HAP-1 (cell line): ENCODE results near the gene SNTG2.
A peak's percentile ranks its signal among the peaks of the same experiment; 100 is the strongest.

Experiments used
- DNase-seq, 2 experiments: peaks; one replicate each; pipeline ENCODE4 v3.0.0-alpha.2; 2016 to 2020; ENCODE audit warnings: low spot score in 2 of 2
- H3K27me3 ChIP-seq: fragments of 250-450 bp; sonication (Bioruptor Pico); 2 replicates; pipeline ENCODE4 v1.5.1; 2020; ENCODE audit warnings: low read depth, mild to moderate bottlenecking, moderate library complexity
- H3K36me3 ChIP-seq: fragments of 250-450 bp; sonication (Bioruptor Pico); replicated peaks from 2 replicates; pipeline ENCODE4 v1.5.1; 2020; ENCODE audit warnings: mild to moderate bottlenecking
- H3K4me1 ChIP-seq: fragments of 250-450 bp; sonication (Bioruptor Pico); 2 replicates; pipeline ENCODE4 v1.5.1; 2020; ENCODE audit warnings: mild to moderate bottlenecking
- H3K4me3 ChIP-seq: fragments of 250-450 bp; sonication (Bioruptor Pico); 2 replicates; pipeline ENCODE4 v1.5.1; 2020; ENCODE audit warnings: mild to moderate bottlenecking, moderate library complexity
- H3K9me3 ChIP-seq: fragments of 250-450 bp; sonication (Bioruptor Pico); 2 replicates; pipeline ENCODE4 v1.5.1; 2020; ENCODE audit warnings: mild to moderate bottlenecking, moderate library complexity
- in situ Hi-C: fragments of 300-500 bp; cut with MboI; formaldehyde crosslinking; loops from 3 replicates; pipeline ENCODE4 v1.14.3; 2020; ENCODE audit warnings: low sequenced_read_pairs, inconsistent platforms, mixed read lengths

SNTG2 gene

GRCh38 chr2:974502-974901 lies 23.9 kb downstream of the SNTG2 start:
- Histone ChIP-seq H3K4me1 (peaks cover 10% of the 10 kb centered on the region), H3K4me3 (no peak overlapping the region), H3K36me3 (no peaks in the 10 kb centered on the region), H3K9me3 (0 out of 2 replicates have a peak, but pooled peaks cover 2% of the 10 kb centered on the region), H3K27me3 (no peaks in the 10 kb centered on the region)
- DNase-seq, result peak in 1 of 2 experiments; percentile 39
- in situ Hi-C loops, result no loop called here

DNA sequence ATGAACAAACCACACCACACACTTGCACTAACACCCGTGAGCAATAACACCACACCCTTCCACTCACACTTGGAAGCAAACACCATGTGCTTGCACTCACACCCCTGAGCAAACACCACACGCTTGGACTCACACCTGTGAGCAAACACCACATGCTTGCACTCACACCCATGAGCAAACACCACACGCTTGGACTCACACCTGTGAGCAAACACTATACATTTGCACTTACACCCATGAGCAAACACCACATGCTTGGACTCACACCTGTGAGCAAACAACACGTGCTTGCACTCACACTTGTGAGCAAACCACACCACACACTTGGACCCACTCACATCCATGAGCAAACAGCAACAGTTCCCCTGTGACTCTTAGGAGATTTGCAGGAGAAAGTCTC lies 24.4 kb downstream of the SNTG2 start:
- Histone ChIP-seq H3K9me3 (0 out of 2 replicates have a peak, but pooled peaks cover 2% of the 10 kb centered on the region), H3K4me1 (peaks cover 15% of the 10 kb centered on the region), H3K4me3 (no peak overlapping the region), H3K36me3 (no peaks in the 10 kb centered on the region), H3K27me3 (no peaks in the 10 kb centered on the region)
- no peak for DNase-seq
- in situ Hi-C loops, result no loop called here

GRCh38 chr2:979069-979928 lies 28.6 kb downstream of the SNTG2 start:
- H3K4me3 ChIP-seq, result peak overlapping the region; percentile 2; the same call in 1 of the 2 replicates
- no peaks in the 10 kb centered on the region for H3K36me3 ChIP-seq
- no peaks in the 10 kb centered on the region for H3K27me3 ChIP-seq
- H3K9me3 ChIP-seq, result no peaks in the 10 kb centered on the region
- in situ Hi-C loops, result no loop called here
- H3K4me1 ChIP-seq, result peaks cover 17% of the 10 kb centered on the region
- DNase-seq, result peak; percentile 66 to 85

DNA sequence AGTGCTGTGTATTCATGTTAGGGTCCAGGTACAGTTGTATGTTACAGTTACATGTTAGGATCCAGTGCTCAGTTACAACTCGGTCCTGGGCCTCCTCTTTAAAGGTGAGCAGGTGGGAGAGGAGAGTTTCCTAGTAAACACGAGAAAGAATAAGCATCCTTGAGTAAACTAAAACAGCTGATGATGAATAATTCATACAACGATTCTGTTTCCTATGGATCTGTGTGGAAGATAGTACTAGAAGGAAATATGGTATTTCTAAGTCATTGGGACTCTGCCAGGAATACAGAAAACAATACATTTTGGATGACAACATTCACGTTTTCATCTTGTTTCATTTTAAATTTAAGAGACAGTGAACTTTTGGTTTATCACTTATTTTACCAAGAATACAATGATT lies 29.5 kb downstream of the SNTG2 start:
- in situ Hi-C loops, result no loop called here
- no peak for DNase-seq
- Histone ChIP-seq H3K9me3 (no peaks in the 10 kb centered on the region), H3K27me3 (no peaks in the 10 kb centered on the region), H3K4me1 (peaks cover 16% of the 10 kb centered on the region), H3K4me3 (no peak overlapping the region), H3K36me3 (no peaks in the 10 kb centered on the region)

GRCh38 chr2:981258-981657 lies 30.6 kb downstream of the SNTG2 start:
- no peaks in the 10 kb centered on the region for H3K27me3 ChIP-seq
- DNase-seq, result no peak
- H3K36me3 ChIP-seq, result no peaks in the 10 kb centered on the region
- H3K9me3 ChIP-seq, result no peaks in the 10 kb centered on the region
- H3K4me3 ChIP-seq, result no peak overlapping the region
- in situ Hi-C loops, result no loop called here
- H3K4me1 ChIP-seq, result peaks cover 16% of the 10 kb centered on the region

GRCh38 chr2:981759-982158 lies 31.1 kb downstream of the SNTG2 start:
- no peaks in the 10 kb centered on the region for H3K27me3 ChIP-seq
- no peak for DNase-seq
- no peaks in the 10 kb centered on the region for H3K9me3 ChIP-seq
- in situ Hi-C loops, result no loop called here
- peaks cover 16% of the 10 kb centered on the region for H3K4me1 ChIP-seq
- no peak overlapping the region for H3K4me3 ChIP-seq
- H3K36me3 ChIP-seq, result no peaks in the 10 kb centered on the region

- no peak overlapping the region for H3K4me3 ChIP-seq
- H3K36me3 ChIP-seq, result no peaks in the 10 kb centered on the region
- in situ Hi-C loops, result no loop called here
- DNase-seq, result no peak
- H3K9me3 ChIP-seq, result peaks cover 2% of the 10 kb centered on the region; the same call in 1 of the 2 replicates
- H3K4me1 ChIP-seq, result peaks cover 17% of the 10 kb centered on the region
- no peaks in the 10 kb centered on the region for H3K27me3 ChIP-seq
Observed at GRCh38 chr2:985317-985898, 34.8 kb downstream of the SNTG2 start.

DNA sequence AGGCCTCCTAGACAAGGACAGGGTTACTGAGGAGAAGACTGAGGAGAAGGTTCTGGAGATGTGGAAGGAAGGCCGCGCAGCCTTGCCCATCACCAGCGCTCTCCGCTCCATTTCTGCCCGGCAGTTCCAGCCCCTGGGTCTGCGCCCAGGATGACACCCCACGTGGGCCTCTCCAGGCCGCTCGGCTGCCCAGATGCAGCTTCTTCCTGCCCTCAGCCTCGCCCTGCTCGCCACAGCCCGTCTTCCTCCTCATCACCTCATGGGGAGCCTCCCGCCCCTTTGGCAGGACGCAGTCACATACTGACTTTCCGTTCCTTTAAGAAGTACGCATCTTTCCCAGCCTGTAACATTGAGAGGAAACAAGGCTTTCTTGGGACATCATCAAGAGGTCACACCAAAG lies 37.1 kb downstream of the SNTG2 start:
- H3K9me3 ChIP-seq, result peaks cover 2% of the 10 kb centered on the region; the same call in 1 of the 2 replicates
- H3K27me3 ChIP-seq, result no peaks in the 10 kb centered on the region
- H3K36me3 ChIP-seq, result no peaks in the 10 kb centered on the region
- no peak overlapping the region for H3K4me3 ChIP-seq
- peaks cover 22% of the 10 kb centered on the region for H3K4me1 ChIP-seq
- DNase-seq, result no peak
- in situ Hi-C loops, result no loop called here

- Histone ChIP-seq H3K4me1 (peaks cover 22% of the 10 kb centered on the region), H3K9me3 (peaks cover 2% of the 10 kb centered on the region; the same call in 1 of the 2 replicates), H3K36me3 (no peaks in the 10 kb centered on the region), H3K27me3 (no peaks in the 10 kb centered on the region), H3K4me3 (no peak overlapping the region)
- in situ Hi-C loops, result no loop called here
- DNase-seq, result peak in 1 of 2 experiments; percentile 68
Observed at GRCh38 chr2:989781-990467, 39.3 kb downstream of the SNTG2 start.

GRCh38 chr2:990970-991369 lies 40.3 kb downstream of the SNTG2 start:
- H3K9me3 ChIP-seq, result peaks cover 7% of the 10 kb centered on the region; the same call in 1 of the 2 replicates
- no peaks in the 10 kb centered on the region for H3K36me3 ChIP-seq
- H3K27me3 ChIP-seq, result no peaks in the 10 kb centered on the region
- in situ Hi-C loops, result no loop called here
- H3K4me3 ChIP-seq, result no peak overlapping the region
- no peak for DNase-seq
- H3K4me1 ChIP-seq, result peaks cover 22% of the 10 kb centered on the region

GRCh38 chr2:1002350-1002749 lies 51.7 kb downstream of the SNTG2 start:
- no peaks in the 10 kb centered on the region for H3K4me1 ChIP-seq
- H3K27me3 ChIP-seq, result no peaks in the 10 kb centered on the region
- no peak overlapping the region for H3K4me3 ChIP-seq
- peaks cover 2% of the 10 kb centered on the region; the same call in 1 of the 2 replicates for H3K9me3 ChIP-seq
- no peaks in the 10 kb centered on the region for H3K36me3 ChIP-seq
- in situ Hi-C loops, result no loop called here
- no peak for DNase-seq

- Histone ChIP-seq H3K36me3 (no peaks in the 10 kb centered on the region), H3K4me3 (no peak overlapping the region), H3K9me3 (no peaks in the 10 kb centered on the region), H3K27me3 (no peaks in the 10 kb centered on the region), H3K4me1 (no peaks in the 10 kb centered on the region)
- in situ Hi-C loops, result no loop called here
- DNase-seq, result no peak
Observed at GRCh38 chr2:1004398-1004797, 53.7 kb downstream of the SNTG2 start.

GRCh38 chr2:1010415-1010930 lies 59.8 kb downstream of the SNTG2 start:
- Histone ChIP-seq H3K4me3 (no peak overlapping the region), H3K4me1 (no peaks in the 10 kb centered on the region), H3K36me3 (no peaks in the 10 kb centered on the region; the same call in 1 of the 2 replicates), H3K27me3 (no peaks in the 10 kb centered on the region), H3K9me3 (no peaks in the 10 kb centered on the region)
- peak in 1 of 2 experiments; percentile 15 for DNase-seq
- in situ Hi-C loops, result no loop called here
